Bronchial epithelial cell (primary cell): ENCODE data around the gene FRMPD1. TPM values are rescaled to one million over a fixed set of nuclear protein-coding genes. Genes with fewer than 3 reads are reported as not detected.

Experiments used
- DNase-seq: peaks from one replicate; pipeline ENCODE4 v3.0.0-alpha.2; 2010; ENCODE audit warnings: low read depth
- FAIRE-seq: peaks from 2 replicates; lab custom pipeline; 2011; peaks lifted over from hg19 to GRCh38; lab: Jason Lieb, UNC
- H3K27me3 ChIP-seq: 2 replicates; pipeline ENCODE4 v1.5.1; 2011; ENCODE audit warnings: low read length; ENCODE audit not compliant: control insufficient read depth, insufficient read depth
- H3K36me3 ChIP-seq: 2 replicates; pipeline ENCODE4 v1.5.1; 2011; ENCODE audit warnings: low read length; ENCODE audit not compliant: control insufficient read depth, insufficient read depth
- H3K4me3 ChIP-seq: 2 replicates; pipeline ENCODE4 v1.5.1; 2011; ENCODE audit warnings: mild to moderate bottlenecking, low read depth, low read length, control low read depth
- total RNA-seq: library from RNA; depleted of rRNA; stranded (reverse); fragments of >200 nt; gene quantifications from 2 replicates; pipeline ENCODE4 v1.2.1, GENCODE V29; 2014
- TF ChIP-seq, protein P1 (sequence below): IDR thresholded peaks from 2 replicates; pipeline ENCODE4 v1.5.1; 2011; ENCODE audit warnings: mild to moderate bottlenecking, moderate library complexity, low read length, control low read depth, inconsistent platforms; ENCODE audit not compliant: insufficient read depth, severe bottlenecking

FRMPD1 gene
- total RNA-seq, 1 donor from 2014 or later = not detected

DNA sequence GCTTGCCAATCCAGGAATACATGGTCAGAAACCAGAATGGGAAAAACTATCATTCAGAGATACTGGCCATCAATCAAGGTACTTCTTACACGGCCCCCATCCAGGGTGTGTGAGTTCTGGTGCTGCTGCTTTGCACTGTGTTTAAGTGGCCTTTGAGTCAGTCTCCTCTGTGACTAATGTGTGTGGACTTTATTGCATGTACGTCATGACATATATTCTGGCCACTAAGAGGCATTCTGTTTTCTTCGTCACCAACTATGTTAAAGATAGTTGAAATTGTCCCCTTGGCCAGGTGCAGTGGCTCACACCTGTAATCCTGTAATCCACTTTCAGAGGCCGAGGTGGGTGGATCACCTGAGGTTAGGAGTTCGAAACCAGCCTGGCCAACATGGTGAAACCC, 125.6 kb downstream of the FRMPD1 start:
- Histone ChIP-seq H3K36me3 (peaks cover 6% of the 10 kb centered on the region), H3K4me3 (no peak overlapping the region), H3K27me3 (no peaks in the 10 kb centered on the region)
- TF ChIP-seq, protein P1, sequence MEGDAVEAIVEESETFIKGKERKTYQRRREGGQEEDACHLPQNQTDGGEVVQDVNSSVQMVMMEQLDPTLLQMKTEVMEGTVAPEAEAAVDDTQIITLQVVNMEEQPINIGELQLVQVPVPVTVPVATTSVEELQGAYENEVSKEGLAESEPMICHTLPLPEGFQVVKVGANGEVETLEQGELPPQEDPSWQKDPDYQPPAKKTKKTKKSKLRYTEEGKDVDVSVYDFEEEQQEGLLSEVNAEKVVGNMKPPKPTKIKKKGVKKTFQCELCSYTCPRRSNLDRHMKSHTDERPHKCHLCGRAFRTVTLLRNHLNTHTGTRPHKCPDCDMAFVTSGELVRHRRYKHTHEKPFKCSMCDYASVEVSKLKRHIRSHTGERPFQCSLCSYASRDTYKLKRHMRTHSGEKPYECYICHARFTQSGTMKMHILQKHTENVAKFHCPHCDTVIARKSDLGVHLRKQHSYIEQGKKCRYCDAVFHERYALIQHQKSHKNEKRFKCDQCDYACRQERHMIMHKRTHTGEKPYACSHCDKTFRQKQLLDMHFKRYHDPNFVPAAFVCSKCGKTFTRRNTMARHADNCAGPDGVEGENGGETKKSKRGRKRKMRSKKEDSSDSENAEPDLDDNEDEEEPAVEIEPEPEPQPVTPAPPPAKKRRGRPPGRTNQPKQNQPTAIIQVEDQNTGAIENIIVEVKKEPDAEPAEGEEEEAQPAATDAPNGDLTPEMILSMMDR = no peak
- no peak for FAIRE-seq
- DNase-seq = peak; percentile 27

DNA sequence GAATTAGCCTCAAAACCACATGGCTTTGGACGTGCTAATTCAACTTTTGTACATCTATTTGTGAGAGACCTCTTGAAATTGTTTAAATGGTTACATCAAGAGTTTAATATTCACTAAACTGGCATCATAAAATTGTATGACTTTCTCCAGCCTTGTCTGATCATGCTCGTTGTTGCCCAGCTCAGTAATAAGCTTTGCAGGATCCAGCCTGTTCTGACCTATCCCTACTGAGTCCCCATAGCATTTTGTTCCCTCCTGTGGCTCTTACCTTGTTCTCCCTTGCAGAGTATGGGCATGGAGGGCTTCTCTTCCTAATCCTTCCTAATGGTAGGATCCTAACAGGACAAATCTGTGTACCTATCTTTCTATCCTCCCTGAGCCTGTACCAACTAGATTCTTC, 127.8 kb downstream of the FRMPD1 start:
- Histone ChIP-seq H3K36me3 (peaks cover 10% of the 10 kb centered on the region), H3K27me3 (no peaks in the 10 kb centered on the region), H3K4me3 (no peak overlapping the region)
- FAIRE-seq = no peak
- TF ChIP-seq, protein P1 = no peak
- DNase-seq = peak; percentile 59

DNA sequence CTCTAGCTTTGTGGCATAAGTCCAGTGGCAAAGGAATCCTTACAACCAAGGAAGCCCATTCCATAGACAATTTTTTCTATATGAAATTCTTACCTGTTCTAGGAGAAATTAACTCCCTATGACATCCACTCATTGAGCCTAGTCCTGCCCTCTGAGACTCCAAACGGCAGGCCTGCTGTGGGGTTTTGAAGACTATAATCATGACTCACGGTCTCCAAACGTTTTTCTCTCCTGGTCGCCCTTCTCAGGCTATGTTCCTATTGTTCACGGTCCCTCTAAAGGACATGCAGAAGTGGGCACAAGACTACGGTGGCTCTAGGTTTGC, 133.5 kb downstream of the FRMPD1 start:
- no peak for DNase-seq
- no peak for FAIRE-seq

DNA sequence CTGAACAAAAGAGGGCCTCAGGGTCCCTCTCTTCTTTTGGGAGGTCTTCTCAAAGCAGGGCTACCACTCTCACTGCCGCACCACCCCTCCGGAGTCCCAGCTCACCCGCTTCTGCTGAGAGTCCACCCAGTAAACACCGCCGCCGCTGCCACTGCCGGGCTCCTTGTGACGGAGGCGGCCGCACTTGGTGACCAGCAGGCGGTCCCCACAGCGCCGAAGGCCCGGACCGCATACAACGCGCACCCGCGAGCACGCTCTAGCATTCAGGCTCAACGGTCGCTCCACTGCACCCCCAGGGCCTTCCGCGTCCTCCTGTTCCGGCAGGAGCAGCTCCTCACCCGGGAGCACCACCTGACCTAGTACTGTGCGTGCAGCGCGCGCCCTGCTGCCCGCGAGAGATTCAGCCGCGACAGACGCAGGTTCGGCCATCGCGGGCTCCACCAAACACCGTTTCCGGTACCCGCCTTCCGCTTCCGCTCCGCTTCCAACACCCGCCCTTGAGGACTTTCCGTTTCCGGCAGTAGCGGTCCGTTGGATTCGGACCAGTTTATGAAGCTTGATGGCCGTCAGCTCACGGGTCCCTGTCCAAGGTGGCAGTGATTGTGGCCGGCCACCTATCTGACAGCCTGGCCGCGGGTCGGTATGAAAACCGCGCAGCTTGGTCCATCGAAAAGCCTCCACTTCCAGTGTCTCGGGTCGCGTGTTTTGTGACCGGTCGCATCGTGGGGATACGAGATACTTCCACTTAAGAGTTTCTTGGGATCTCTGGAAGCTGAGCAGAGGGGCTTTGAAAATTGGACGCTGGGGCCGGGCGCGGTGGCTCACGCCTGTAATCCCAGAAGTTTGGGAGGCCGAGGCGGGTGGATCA, 134.1 kb downstream of the FRMPD1 start, which contains the start of gene EXOSC3:
Gene EXOSC3, minus strand, starts transcription at position 449 of the 868 bp plus-strand sequence. Its CDS starts 20 bp downstream, at position 429.
- FAIRE-seq = no peak
- H3K27me3 ChIP-seq = no peaks in the 10 kb centered on the region
- TF ChIP-seq, protein P1 = peak; percentile 19
- H3K4me3 ChIP-seq = peak within 1 kb of the TSS; percentile 78
- peak; percentile 83 for DNase-seq
- peaks cover 7% of the 10 kb centered on the region for H3K36me3 ChIP-seq

More for the DNA sequence above, 133.5 kb downstream of the FRMPD1 start:
- H3K4me3 ChIP-seq = peak overlapping the region; percentile 78
- H3K27me3 ChIP-seq = no peaks in the 10 kb centered on the region
- peaks cover 7% of the 10 kb centered on the region for H3K36me3 ChIP-seq
- TF ChIP-seq, protein P1 = no peak

DNA sequence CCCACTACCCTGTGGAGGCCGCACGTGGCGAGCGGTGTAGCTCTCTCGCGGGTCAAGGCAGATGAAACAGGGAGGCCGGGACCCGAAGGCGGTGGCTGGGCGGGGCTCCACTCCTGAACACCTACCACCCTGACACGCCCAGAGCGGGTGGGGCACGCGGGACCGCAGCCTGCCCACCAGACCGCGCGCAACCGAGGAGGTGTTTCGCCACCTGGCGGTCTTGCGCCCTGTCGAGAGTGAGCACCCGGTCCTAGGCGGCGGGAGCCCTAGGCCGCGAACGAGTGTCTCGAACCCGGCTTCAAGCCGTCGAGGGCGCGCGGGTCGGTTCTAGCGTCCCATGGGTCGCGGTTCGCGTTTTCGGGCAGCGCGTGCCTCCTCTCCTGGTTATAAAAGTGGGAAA, 136.3 kb downstream of the FRMPD1 start:
- no peaks in the 10 kb centered on the region for H3K27me3 ChIP-seq
- TF ChIP-seq, protein P1 = no peak
- no peak overlapping the region for H3K4me3 ChIP-seq
- DNase-seq (no peak), FAIRE-seq (no peak)
- H3K36me3 ChIP-seq = peaks cover 6% of the 10 kb centered on the region
